Memory B cell (primary cell): ENCODE data around the gene GPX8.

Experiments used
- ATAC-seq: fragments of 150-1000 bp; cut with Tn5 transposase; 2 replicates; pipeline ENCODE4 v1.10.0; 2021; ENCODE audit warnings: low read depth, mild to moderate bottlenecking, moderate library complexity
- DNase-seq, 2 donors: peaks; one replicate each; pipeline ENCODE4 v3.0.0; 2022; ENCODE audit warnings: low spot score in 2 of 2
- H3K27ac Mint-ChIP-seq: one replicate; pipeline ENCODE4 v1.8.0; 2022; ENCODE audit warnings: mild to moderate bottlenecking, moderate library complexity, mixed read lengths
- H3K27me3 Mint-ChIP-seq: one replicate; pipeline ENCODE4 v1.8.0; 2022; ENCODE audit warnings: mixed read lengths
- H3K36me3 Mint-ChIP-seq: one replicate; pipeline ENCODE4 v1.8.0; 2022; ENCODE audit warnings: mild to moderate bottlenecking, mixed read lengths
- H3K4me1 Mint-ChIP-seq: one replicate; pipeline ENCODE4 v1.8.0; 2022; ENCODE audit warnings: mixed read lengths
- H3K4me3 Mint-ChIP-seq: one replicate; pipeline ENCODE4 v1.8.0; 2022; ENCODE audit warnings: mild to moderate bottlenecking, moderate library complexity, mixed read lengths
- H3K9me3 Mint-ChIP-seq: one replicate; pipeline ENCODE4 v1.8.0; 2022; ENCODE audit warnings: mixed read lengths

Gene GPX8

GRCh38 chr5:55151923-55152842 is 7.8 kb upstream of the GPX8 start:
- Mint-ChIP-seq H3K36me3 (no peaks in the 10 kb centered on the region), H3K27me3 (peaks cover 24% of the 10 kb centered on the region), H3K27ac (no peak overlapping the region), H3K9me3 (peaks cover 2% of the 10 kb centered on the region), H3K4me1 (no peaks in the 10 kb centered on the region), H3K4me3 (no peak overlapping the region)
- ATAC-seq (no peak), DNase-seq (no peak)

GRCh38 chr5:55154873-55155272 is 5.1 kb upstream of the GPX8 start:
- DNase-seq = no peak

GRCh38 chr5:55160493-55161209 is 680 bp downstream of the GPX8 start:
- H3K9me3 Mint-ChIP-seq = peaks cover 2% of the 10 kb centered on the region
- no peak overlapping the region for H3K27ac Mint-ChIP-seq
- DNase-seq = no peak
- H3K27me3 Mint-ChIP-seq = peaks cover 10% of the 10 kb centered on the region
- no peak overlapping the region for H3K4me3 Mint-ChIP-seq
- ATAC-seq = no peak
- no peaks in the 10 kb centered on the region for H3K36me3 Mint-ChIP-seq
- no peaks in the 10 kb centered on the region for H3K4me1 Mint-ChIP-seq

More at GRCh38 chr5:55154873-55155272, 5.1 kb upstream of the GPX8 start:
- no peaks in the 10 kb centered on the region for H3K36me3 Mint-ChIP-seq
- H3K4me3 Mint-ChIP-seq = no peak overlapping the region
- peaks cover 2% of the 10 kb centered on the region for H3K9me3 Mint-ChIP-seq
- H3K27ac Mint-ChIP-seq = no peak overlapping the region
- H3K27me3 Mint-ChIP-seq = peaks cover 25% of the 10 kb centered on the region
- ATAC-seq = no peak
- no peaks in the 10 kb centered on the region for H3K4me1 Mint-ChIP-seq

GRCh38 chr5:55162666-55163065 is 2.7 kb downstream of the GPX8 start:
- DNase-seq (no peak), ATAC-seq (no peak)
- H3K4me3 Mint-ChIP-seq = no peak overlapping the region
- H3K9me3 Mint-ChIP-seq = no peaks in the 10 kb centered on the region
- H3K36me3 Mint-ChIP-seq = no peaks in the 10 kb centered on the region
- no peaks in the 10 kb centered on the region for H3K4me1 Mint-ChIP-seq
- no peak overlapping the region for H3K27ac Mint-ChIP-seq
- peaks cover 5% of the 10 kb centered on the region for H3K27me3 Mint-ChIP-seq

GRCh38 chr5:55171471-55171870 is 11.5 kb downstream of the GPX8 start:
- Mint-ChIP-seq H3K27me3 (peaks cover 27% of the 10 kb centered on the region), H3K4me1 (peaks cover 15% of the 10 kb centered on the region), H3K9me3 (peaks cover 3% of the 10 kb centered on the region), H3K4me3 (no peak overlapping the region), H3K27ac (no peak overlapping the region), H3K36me3 (no peaks in the 10 kb centered on the region)
- ATAC-seq (no peak), DNase-seq (no peak)

GRCh38 chr5:55172051-55172899 is 12.3 kb downstream of the GPX8 start:
- ATAC-seq = peak; percentile 52
- no peaks in the 10 kb centered on the region for H3K36me3 Mint-ChIP-seq
- H3K27ac Mint-ChIP-seq = peak overlapping the region; percentile 74
- H3K4me3 Mint-ChIP-seq = peak overlapping the region; percentile 94
- H3K27me3 Mint-ChIP-seq = peaks cover 28% of the 10 kb centered on the region
- peaks cover 15% of the 10 kb centered on the region for H3K4me1 Mint-ChIP-seq
- H3K9me3 Mint-ChIP-seq = peaks cover 3% of the 10 kb centered on the region
- DNase-seq = peak; percentile 42 to 76

- ATAC-seq = peak; percentile 87
- peaks cover 34% of the 10 kb centered on the region for H3K27me3 Mint-ChIP-seq
- peaks cover 6% of the 10 kb centered on the region for H3K9me3 Mint-ChIP-seq
- H3K36me3 Mint-ChIP-seq = peaks cover under 1% of the 10 kb centered on the region
- H3K27ac Mint-ChIP-seq = peak within 1 kb of the TSS; percentile 74
- peak; percentile 75 to 83 for DNase-seq
- H3K4me1 Mint-ChIP-seq = peaks cover 19% of the 10 kb centered on the region
- peak within 1 kb of the TSS; percentile 94 for H3K4me3 Mint-ChIP-seq
Measured at GRCh38 chr5:55172937-55173686, 13.1 kb downstream of the GPX8 start, which contains the start of gene CDC20B. Gene CDC20B (minus strand): TSS chr5:55173177. CDS start chr5:55173000, 177 bp downstream.

- H3K4me3 Mint-ChIP-seq = peak overlapping the region; percentile 80
- ATAC-seq = no peak
Measured at GRCh38 chr5:55173687-55174230, 13.8 kb downstream of the GPX8 start.

GRCh38 chr5:55175781-55176175 is 15.8 kb downstream of the GPX8 start:
- peaks cover 19% of the 10 kb centered on the region for H3K4me1 Mint-ChIP-seq
- peaks cover 33% of the 10 kb centered on the region for H3K27me3 Mint-ChIP-seq
- DNase-seq = no peak
- peaks cover 4% of the 10 kb centered on the region for H3K36me3 Mint-ChIP-seq
- H3K4me3 Mint-ChIP-seq = peak overlapping the region; percentile 21
- peaks cover 9% of the 10 kb centered on the region for H3K9me3 Mint-ChIP-seq
- ATAC-seq = no peak
- no peak overlapping the region for H3K27ac Mint-ChIP-seq

More at GRCh38 chr5:55173687-55174230, 13.8 kb downstream of the GPX8 start:
- Mint-ChIP-seq H3K27me3 (peaks cover 34% of the 10 kb centered on the region), H3K27ac (peak overlapping the region; percentile 74), H3K4me1 (peaks cover 19% of the 10 kb centered on the region), H3K36me3 (peaks cover 4% of the 10 kb centered on the region), H3K9me3 (peaks cover 9% of the 10 kb centered on the region)
- peak; percentile 19 to 22 for DNase-seq

- DNase-seq (peak in 1 of 2 donors; percentile 25), ATAC-seq (no peak)
Measured at GRCh38 chr5:55176176-55176818, 16.3 kb downstream of the GPX8 start.

GRCh38 chr5:55177078-55177477 is 17.1 kb downstream of the GPX8 start:
- H3K9me3 Mint-ChIP-seq = peaks cover 9% of the 10 kb centered on the region
- no peak overlapping the region for H3K27ac Mint-ChIP-seq
- ATAC-seq (no peak), DNase-seq (no peak)
- H3K36me3 Mint-ChIP-seq = peaks cover 4% of the 10 kb centered on the region
- peaks cover 19% of the 10 kb centered on the region for H3K4me1 Mint-ChIP-seq
- H3K27me3 Mint-ChIP-seq = peaks cover 39% of the 10 kb centered on the region
- H3K4me3 Mint-ChIP-seq = peak overlapping the region; percentile 33

More at GRCh38 chr5:55176176-55176818, 16.3 kb downstream of the GPX8 start:
- H3K4me3 Mint-ChIP-seq = peak overlapping the region; percentile 33
- peaks cover 19% of the 10 kb centered on the region for H3K4me1 Mint-ChIP-seq
- H3K27ac Mint-ChIP-seq = no peak overlapping the region
- peaks cover 35% of the 10 kb centered on the region for H3K27me3 Mint-ChIP-seq
- H3K36me3 Mint-ChIP-seq = peaks cover 4% of the 10 kb centered on the region
- H3K9me3 Mint-ChIP-seq = peaks cover 9% of the 10 kb centered on the region

GRCh38 chr5:55180016-55180415 is 20.0 kb downstream of the GPX8 start:
- no peak overlapping the region for H3K27ac Mint-ChIP-seq
- ATAC-seq = no peak
- no peak for DNase-seq
- H3K36me3 Mint-ChIP-seq = peaks cover 4% of the 10 kb centered on the region
- peaks cover 32% of the 10 kb centered on the region for H3K27me3 Mint-ChIP-seq
- H3K4me3 Mint-ChIP-seq = no peak overlapping the region
- H3K4me1 Mint-ChIP-seq = peaks cover 9% of the 10 kb centered on the region
- H3K9me3 Mint-ChIP-seq = peaks cover 13% of the 10 kb centered on the region
